Measurements from ENCODE around the gene SPANXN2. TPM values are rescaled to one million over a fixed set of nuclear protein-coding genes. Genes with fewer than 3 reads are reported as not detected.

Gene SPANXN2
- total RNA-seq, 1 experiment from 2014 or later = not detected

- ChIA-PET CTCF (interaction anchor here (0.6 kb wide), 1 partner anchor 1017 kb away, joined by 4 read pairs; no protein-coding TSS in a partner anchor), POLR2A (no interaction called here)
- Mint-ChIP-seq H3K4me1 (ENCODE audit: insufficient read depth, unreplicated experiment) (no peaks in the 10 kb centered on the region), H3K36me3 (ENCODE audit: insufficient read depth, unreplicated experiment) (no peaks in the 10 kb centered on the region), H3K9me3 (ENCODE audit: unreplicated experiment) (peaks cover 23% of the 10 kb centered on the region), H3K4me3 (ENCODE audit: unreplicated experiment) (no peak overlapping the region), H3K27ac (ENCODE audit: low read depth, unreplicated experiment) (no peak overlapping the region), H3K27me3 (ENCODE audit: insufficient read depth, unreplicated experiment) (no peaks in the 10 kb centered on the region)
- no TSS peak for BruUV-seq (replicated peaks)
- TF ChIP-seq CTCF (IDR thresholded peaks at IDR 0.05; ENCODE audit: unreplicated experiment) = no peak
- intact Hi-C loops (cut with micrococcal nuclease) = no loop called here
- no peak for DNase-seq (ENCODE audit: unreplicated experiment)
Measured at GRCh38 chrX:143701460-143701859, 19.1 kb downstream of the SPANXN2 start.

- Mint-ChIP-seq H3K9me3 (ENCODE audit: unreplicated experiment) (no peaks in the 10 kb centered on the region), H3K27ac (ENCODE audit: low read depth, unreplicated experiment) (no peak overlapping the region)
Measured at GRCh38 chrX:143694885-143695284, 25.7 kb downstream of the SPANXN2 start.

GRCh38 chrX:143683486-143683885, 37.1 kb downstream of the SPANXN2 start:
- H3K27ac Mint-ChIP-seq (ENCODE audit: low read depth, unreplicated experiment) = no peak overlapping the region
- no TSS peak for BruUV-seq (replicated peaks)
- no peak for TF ChIP-seq CTCF (IDR thresholded peaks at IDR 0.05; ENCODE audit: unreplicated experiment)

More at GRCh38 chrX:143694885-143695284, 25.7 kb downstream of the SPANXN2 start:
- no TSS peak for BruUV-seq (replicated peaks)
- Mint-ChIP-seq H3K27me3 (ENCODE audit: insufficient read depth, unreplicated experiment) (no peaks in the 10 kb centered on the region), H3K36me3 (ENCODE audit: insufficient read depth, unreplicated experiment) (no peaks in the 10 kb centered on the region), H3K4me1 (ENCODE audit: insufficient read depth, unreplicated experiment) (no peaks in the 10 kb centered on the region), H3K4me3 (ENCODE audit: unreplicated experiment) (no peak overlapping the region)
- CTCF ChIA-PET = interaction anchor here (0.7 to 1.0 kb wide), 2 partner anchors 27 to 30 kb away, joined by 3 to 4 read pairs; no protein-coding TSS in a partner anchor
- no peak for TF ChIP-seq CTCF (IDR thresholded peaks at IDR 0.05; ENCODE audit: unreplicated experiment)
- POLR2A ChIA-PET = no interaction called here
- intact Hi-C loops (cut with micrococcal nuclease) = no loop called here
- DNase-seq (ENCODE audit: unreplicated experiment) = no peak

GRCh38 chrX:143674926-143675325, 45.6 kb downstream of the SPANXN2 start:
- H3K4me1 Mint-ChIP-seq (ENCODE audit: insufficient read depth, unreplicated experiment) = no peaks in the 10 kb centered on the region

More at GRCh38 chrX:143683486-143683885, 37.1 kb downstream of the SPANXN2 start:
- no peak overlapping the region for H3K4me3 Mint-ChIP-seq (ENCODE audit: unreplicated experiment)
- DNase-seq (ENCODE audit: unreplicated experiment) = no peak
- H3K4me1 Mint-ChIP-seq (ENCODE audit: insufficient read depth, unreplicated experiment) = no peaks in the 10 kb centered on the region
- intact Hi-C loops (cut with micrococcal nuclease) = no loop called here
- CTCF ChIA-PET = no interaction called here
- POLR2A ChIA-PET = no interaction called here
- peaks cover 14% of the 10 kb centered on the region for H3K9me3 Mint-ChIP-seq (ENCODE audit: unreplicated experiment)
- H3K36me3 Mint-ChIP-seq (ENCODE audit: insufficient read depth, unreplicated experiment) = no peaks in the 10 kb centered on the region
- H3K27me3 Mint-ChIP-seq (ENCODE audit: insufficient read depth, unreplicated experiment) = no peaks in the 10 kb centered on the region

More at GRCh38 chrX:143674926-143675325, 45.6 kb downstream of the SPANXN2 start:
- no TSS peak for BruUV-seq (replicated peaks)
- H3K36me3 Mint-ChIP-seq (ENCODE audit: insufficient read depth, unreplicated experiment) = peaks cover 6% of the 10 kb centered on the region
- H3K9me3 Mint-ChIP-seq (ENCODE audit: unreplicated experiment) = no peaks in the 10 kb centered on the region
- H3K4me3 Mint-ChIP-seq (ENCODE audit: unreplicated experiment) = no peak overlapping the region
- ChIA-PET POLR2A (no interaction called here), CTCF (interaction anchor here (0.7 to 1.6 kb wide), 2 partner anchors 10 to 112 kb away, joined by 3 to 6 read pairs; no protein-coding TSS in a partner anchor)
- no peak for DNase-seq (ENCODE audit: unreplicated experiment)
- intact Hi-C loops (cut with micrococcal nuclease) = loop anchor here (10.0 kb wide), 1 partner anchor 80 kb away; no protein-coding TSS in a partner anchor
- no peaks in the 10 kb centered on the region for H3K27me3 Mint-ChIP-seq (ENCODE audit: insufficient read depth, unreplicated experiment)
- H3K27ac Mint-ChIP-seq (ENCODE audit: low read depth, unreplicated experiment) = no peak overlapping the region
- no peak for TF ChIP-seq CTCF (IDR thresholded peaks at IDR 0.05; ENCODE audit: unreplicated experiment)

All from MCF 10A (cell line).